ENCODE results near the gene INPP5D.

DNA sequence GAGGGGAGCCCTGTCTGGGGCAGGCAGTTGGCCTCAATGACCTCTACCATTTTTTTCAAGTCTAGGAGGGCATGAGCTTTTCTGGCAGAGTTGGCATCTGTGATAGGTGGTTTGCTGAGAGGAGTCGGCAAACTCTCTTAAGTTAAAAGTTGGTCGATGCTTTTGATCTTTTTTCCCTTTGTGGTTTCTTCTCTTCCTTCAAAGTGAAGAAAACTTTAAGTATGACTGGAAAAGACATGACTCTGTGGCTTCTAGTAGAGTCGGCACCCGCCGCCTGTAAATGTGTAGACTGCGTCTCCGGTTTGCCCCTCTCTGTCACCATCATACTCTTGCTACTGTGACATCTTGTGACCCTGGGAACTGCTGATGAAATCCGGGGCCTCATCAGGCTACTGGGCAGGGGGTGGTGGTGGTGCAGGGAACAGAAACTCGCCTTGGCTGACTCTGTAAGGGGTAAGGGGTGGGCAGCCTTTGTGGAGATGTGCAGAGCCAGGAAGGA lies 21.1 kb downstream of the INPP5D start:
- no peak for TF ChIP-seq EZH2 (IDR thresholded peaks at IDR 0.05; ENCODE audit: low read depth)
- TF ChIP-seq CTCF (conservative IDR thresholded peaks at IDR 0.05), result no peak

Data from PC-9 (cell line).